ENCODE data around the gene SMAD4.
A peak's percentile ranks its signal among the peaks of the same experiment; 100 is the strongest.
"Not testable (repeated sequence)": the region's sequence is repeated elsewhere in the genome, so short reads cannot be mapped to it uniquely, and the experiment has no call there.

SMAD4 gene

GRCh38 chr18:51029694-51030536 is at the start of gene SMAD4:
SMAD4 (plus strand) TSS chr18:51030213; CDS start chr18:51047047, 16,834 bp downstream.
- peak; percentile 26 to 78 for DNase-seq

- DNase-seq = no peak
These were observed 48.6 kb upstream of the SMAD4 start for GRCh38 chr18:50981381-50981780.

GRCh38 chr18:50982086-50982801 is 47.8 kb upstream of the SMAD4 start:
- no peak for DNase-seq

GRCh38 chr18:50982802-50983179 is 47.2 kb upstream of the SMAD4 start:
- no peak for DNase-seq

- peak; percentile 27 to 38 for DNase-seq
These were observed 43.5 kb upstream of the SMAD4 start for GRCh38 chr18:50986360-50987087.

- DNase-seq = no peak
These were observed 42.8 kb upstream of the SMAD4 start for GRCh38 chr18:50987261-50987660.

GRCh38 chr18:50989711-50990110 is 40.3 kb upstream of the SMAD4 start:
- no peak for DNase-seq

GRCh38 chr18:50992351-50992762 is 37.7 kb upstream of the SMAD4 start:
- no peak for DNase-seq

- no peak for DNase-seq
These were observed 36.0 kb upstream of the SMAD4 start for GRCh38 chr18:50994031-50994430.

- DNase-seq = not testable (repeated sequence)
These were observed 26.8 kb upstream of the SMAD4 start for GRCh38 chr18:51003174-51003573.

- no peak for DNase-seq
These were observed 23.8 kb upstream of the SMAD4 start for GRCh38 chr18:51006061-51006818.

GRCh38 chr18:51006948-51007789 is 22.8 kb upstream of the SMAD4 start:
- DNase-seq = no peak

GRCh38 chr18:51007790-51008139 is 22.2 kb upstream of the SMAD4 start:
- DNase-seq = no peak

GRCh38 chr18:51009072-51009471 is 20.9 kb upstream of the SMAD4 start:
- DNase-seq = no peak

GRCh38 chr18:51010218-51010617 is 19.8 kb upstream of the SMAD4 start:
- no peak for DNase-seq

- no peak for DNase-seq
These were observed 18.3 kb upstream of the SMAD4 start for GRCh38 chr18:51011709-51012108.

- DNase-seq = no peak
These were observed 17.6 kb upstream of the SMAD4 start for GRCh38 chr18:51012441-51012840.

GRCh38 chr18:51013259-51013658 is 16.8 kb upstream of the SMAD4 start:
- no peak for DNase-seq

- DNase-seq = no peak
These were observed 12.7 kb upstream of the SMAD4 start for GRCh38 chr18:51017140-51017879.

- DNase-seq = peak in 1 of 2 experiments; percentile 16
These were observed 9.5 kb upstream of the SMAD4 start for GRCh38 chr18:51020536-51020935.

All from cerebellar nuclear complex (tissue), 1 donor.